Memory B cell (primary cell): Measurements from ENCODE around the gene ZC3H12C.
A peak's percentile ranks its signal among the peaks of the same experiment; 100 is the strongest.
"Not testable (repeated sequence)": the region's sequence is repeated elsewhere in the genome, so short reads cannot be mapped to it uniquely, and the experiment has no call there.

Experiments used
- ATAC-seq: fragments of 150-1000 bp; cut with Tn5 transposase; 2 replicates; pipeline ENCODE4 v1.10.0; 2021; ENCODE audit warnings: low read depth, mild to moderate bottlenecking, moderate library complexity
- DNase-seq, 2 donors: peaks; one replicate each; pipeline ENCODE4 v3.0.0; 2022; ENCODE audit warnings: low spot score in 2 of 2
- H3K27ac Mint-ChIP-seq: one replicate; pipeline ENCODE4 v1.8.0; 2022; ENCODE audit warnings: mild to moderate bottlenecking, moderate library complexity, mixed read lengths
- H3K27me3 Mint-ChIP-seq: one replicate; pipeline ENCODE4 v1.8.0; 2022; ENCODE audit warnings: mixed read lengths
- H3K36me3 Mint-ChIP-seq: one replicate; pipeline ENCODE4 v1.8.0; 2022; ENCODE audit warnings: mild to moderate bottlenecking, mixed read lengths
- H3K4me1 Mint-ChIP-seq: one replicate; pipeline ENCODE4 v1.8.0; 2022; ENCODE audit warnings: mixed read lengths
- H3K4me3 Mint-ChIP-seq: one replicate; pipeline ENCODE4 v1.8.0; 2022; ENCODE audit warnings: mild to moderate bottlenecking, moderate library complexity, mixed read lengths
- H3K9me3 Mint-ChIP-seq: one replicate; pipeline ENCODE4 v1.8.0; 2022; ENCODE audit warnings: mixed read lengths

ZC3H12C gene

GRCh38 chr11:110184456-110184855 is 91.3 kb downstream of the ZC3H12C start:
- no peaks in the 10 kb centered on the region for H3K9me3 Mint-ChIP-seq
- DNase-seq (no peak), ATAC-seq (no peak)
- H3K36me3 Mint-ChIP-seq = no peaks in the 10 kb centered on the region
- H3K4me1 Mint-ChIP-seq = peaks cover 2% of the 10 kb centered on the region
- H3K27ac Mint-ChIP-seq = no peak overlapping the region
- H3K4me3 Mint-ChIP-seq = no peak overlapping the region
- H3K27me3 Mint-ChIP-seq = peaks cover 14% of the 10 kb centered on the region

GRCh38 chr11:110185121-110185591 is 92.0 kb downstream of the ZC3H12C start:
- H3K4me3 Mint-ChIP-seq = no peak overlapping the region
- no peak for DNase-seq
- H3K27ac Mint-ChIP-seq = no peak overlapping the region
- H3K27me3 Mint-ChIP-seq = peaks cover 14% of the 10 kb centered on the region
- H3K9me3 Mint-ChIP-seq = no peaks in the 10 kb centered on the region
- no peaks in the 10 kb centered on the region for H3K36me3 Mint-ChIP-seq
- H3K4me1 Mint-ChIP-seq = peaks cover 2% of the 10 kb centered on the region
- ATAC-seq = no peak

GRCh38 chr11:110185599-110185998 is 92.4 kb downstream of the ZC3H12C start:
- ATAC-seq = no peak
- Mint-ChIP-seq H3K9me3 (peaks cover 1% of the 10 kb centered on the region), H3K4me1 (peaks cover 2% of the 10 kb centered on the region)

GRCh38 chr11:110186456-110186855 is 93.3 kb downstream of the ZC3H12C start:
- H3K27ac Mint-ChIP-seq = no peak overlapping the region
- no peak overlapping the region for H3K4me3 Mint-ChIP-seq
- peaks cover 2% of the 10 kb centered on the region for H3K4me1 Mint-ChIP-seq
- DNase-seq = no peak
- peaks cover 5% of the 10 kb centered on the region for H3K36me3 Mint-ChIP-seq
- ATAC-seq = no peak
- H3K27me3 Mint-ChIP-seq = peaks cover 14% of the 10 kb centered on the region
- H3K9me3 Mint-ChIP-seq = peaks cover 7% of the 10 kb centered on the region

More at GRCh38 chr11:110185599-110185998, 92.4 kb downstream of the ZC3H12C start:
- Mint-ChIP-seq H3K27me3 (peaks cover 14% of the 10 kb centered on the region), H3K27ac (no peak overlapping the region), H3K4me3 (no peak overlapping the region), H3K36me3 (no peaks in the 10 kb centered on the region)
- DNase-seq = no peak

- Mint-ChIP-seq H3K4me3 (no peak overlapping the region), H3K9me3 (peaks cover 7% of the 10 kb centered on the region), H3K27me3 (peaks cover 14% of the 10 kb centered on the region)
Observed at GRCh38 chr11:110186867-110187266, 93.7 kb downstream of the ZC3H12C start.

GRCh38 chr11:110187731-110188130 is 94.5 kb downstream of the ZC3H12C start:
- no peak overlapping the region for H3K27ac Mint-ChIP-seq
- DNase-seq (no peak), ATAC-seq (no peak)
- H3K4me1 Mint-ChIP-seq = peaks cover 5% of the 10 kb centered on the region
- H3K36me3 Mint-ChIP-seq = peaks cover 5% of the 10 kb centered on the region
- H3K4me3 Mint-ChIP-seq = no peak overlapping the region
- peaks cover 11% of the 10 kb centered on the region for H3K9me3 Mint-ChIP-seq
- peaks cover 14% of the 10 kb centered on the region for H3K27me3 Mint-ChIP-seq

More at GRCh38 chr11:110186867-110187266, 93.7 kb downstream of the ZC3H12C start:
- Mint-ChIP-seq H3K36me3 (peaks cover 5% of the 10 kb centered on the region), H3K27ac (no peak overlapping the region), H3K4me1 (peaks cover 2% of the 10 kb centered on the region)
- DNase-seq = no peak
- no peak for ATAC-seq

GRCh38 chr11:110190885-110191284 is 97.7 kb downstream of the ZC3H12C start:
- ATAC-seq = no peak
- Mint-ChIP-seq H3K9me3 (peaks cover 16% of the 10 kb centered on the region), H3K4me1 (peaks cover 9% of the 10 kb centered on the region), H3K27ac (no peak overlapping the region), H3K4me3 (no peak overlapping the region), H3K36me3 (peaks cover 5% of the 10 kb centered on the region), H3K27me3 (peaks cover 13% of the 10 kb centered on the region)
- DNase-seq = no peak

GRCh38 chr11:110192604-110193282 is 99.6 kb downstream of the ZC3H12C start:
- not testable (repeated sequence) for H3K36me3 Mint-ChIP-seq, H3K4me3 Mint-ChIP-seq, H3K4me1 Mint-ChIP-seq, H3K27me3 Mint-ChIP-seq, H3K27ac Mint-ChIP-seq
- peak in 1 of 2 donors; percentile 21 for DNase-seq
- ATAC-seq = peak; percentile 94
- H3K9me3 Mint-ChIP-seq = peaks cover 16% of the 10 kb centered on the region

GRCh38 chr11:110194211-110194766 is 101.1 kb downstream of the ZC3H12C start:
- H3K4me3 Mint-ChIP-seq, DNase-seq, H3K27me3 Mint-ChIP-seq, ATAC-seq, H3K36me3 Mint-ChIP-seq, H3K27ac Mint-ChIP-seq, H3K4me1 Mint-ChIP-seq: not testable (repeated sequence)
- H3K9me3 Mint-ChIP-seq = peaks cover 16% of the 10 kb centered on the region

- H3K4me3 Mint-ChIP-seq = no peak overlapping the region
- DNase-seq (no peak), ATAC-seq (no peak)
- peaks cover 7% of the 10 kb centered on the region for H3K27me3 Mint-ChIP-seq
- no peaks in the 10 kb centered on the region for H3K36me3 Mint-ChIP-seq
- H3K4me1 Mint-ChIP-seq = peaks cover 9% of the 10 kb centered on the region
- peaks cover 9% of the 10 kb centered on the region for H3K9me3 Mint-ChIP-seq
- no peak overlapping the region for H3K27ac Mint-ChIP-seq
Observed at GRCh38 chr11:110196241-110196754, 103.1 kb downstream of the ZC3H12C start.

- no peak for DNase-seq
Observed at GRCh38 chr11:110196884-110197420, 103.8 kb downstream of the ZC3H12C start.

GRCh38 chr11:110198031-110198729 is 105.0 kb downstream of the ZC3H12C start:
- no peak overlapping the region for H3K27ac Mint-ChIP-seq
- no peak for ATAC-seq
- no peak overlapping the region for H3K4me3 Mint-ChIP-seq
- peaks cover 9% of the 10 kb centered on the region for H3K27me3 Mint-ChIP-seq
- no peak for DNase-seq
- no peaks in the 10 kb centered on the region for H3K9me3 Mint-ChIP-seq
- H3K36me3 Mint-ChIP-seq = no peaks in the 10 kb centered on the region
- peaks cover 3% of the 10 kb centered on the region for H3K4me1 Mint-ChIP-seq

More at GRCh38 chr11:110196884-110197420, 103.8 kb downstream of the ZC3H12C start:
- H3K36me3 Mint-ChIP-seq = no peaks in the 10 kb centered on the region
- H3K27me3 Mint-ChIP-seq = peaks cover 9% of the 10 kb centered on the region
- no peak overlapping the region for H3K27ac Mint-ChIP-seq
- peaks cover 7% of the 10 kb centered on the region for H3K9me3 Mint-ChIP-seq
- peaks cover 11% of the 10 kb centered on the region for H3K4me1 Mint-ChIP-seq
- no peak for ATAC-seq
- H3K4me3 Mint-ChIP-seq = no peak overlapping the region

- Mint-ChIP-seq H3K36me3 (no peaks in the 10 kb centered on the region), H3K4me3 (no peak overlapping the region), H3K27me3 (peaks cover 9% of the 10 kb centered on the region), H3K27ac (no peak overlapping the region), H3K4me1 (peaks cover 3% of the 10 kb centered on the region), H3K9me3 (no peaks in the 10 kb centered on the region)
- DNase-seq (no peak), ATAC-seq (no peak)
Observed at GRCh38 chr11:110199184-110199981, 106.2 kb downstream of the ZC3H12C start.
